HEK293 (cell line): ENCODE data around the gene C5AR2.

Experiments
- CTCF ChIA-PET: fragments of 350-600 bp; formaldehyde crosslinking; extraction: SDS; loops from one replicate; lab custom pipeline; 2021; ENCODE audit warnings: antibody characterized with exemption; lab: Yijun Ruan, JAX
- POLR2A ChIA-PET: fragments of 300-600 bp; formaldehyde crosslinking; extraction: SDS; loops from one replicate; lab custom pipeline; 2020; ENCODE audit warnings: antibody characterized with exemption, inconsistent platforms; lab: Yijun Ruan, JAX
- H3K27ac ChIP-seq: fragments of 200-500 bp; sonication (Bioruptor generic); 2 replicates; pipeline ENCODE4 v1.5.1; 2014; ENCODE audit warnings: low read depth, low read length, control low read depth, inconsistent platforms; ENCODE audit errors: extremely low read depth
- H3K36me3 ChIP-seq, 2 experiments: fragments of 200-500 bp in 1 of 2; sonication (Bioruptor generic) in 1 of 2; 1 replicate in 1 of 2; 2 replicates in 1 of 2; pipeline ENCODE4 v1.5.1; 2014 to 2017; ENCODE audit warnings: inconsistent platforms in 2 of 2, low read length in 2 of 2; ENCODE audit not compliant: control insufficient read depth in 2 of 2, insufficient read depth in 1 of 2
- H3K4me1 ChIP-seq: fragments of 200-500 bp; sonication (Bioruptor generic); 2 replicates; pipeline ENCODE4 v1.5.1; 2014; ENCODE audit warnings: mild to moderate bottlenecking, low read length, inconsistent platforms; ENCODE audit not compliant: control insufficient read depth, insufficient read depth
- H3K4me3 ChIP-seq: 2 replicates; pipeline ENCODE4 v1.5.1; 2011; ENCODE audit warnings: low read depth, mild to moderate bottlenecking, control low read depth, low read length, moderate library complexity
- H3K9me3 ChIP-seq: fragments of 200-500 bp; sonication (Bioruptor generic); 2 replicates; pipeline ENCODE4 v1.5.1; 2014; ENCODE audit warnings: low read depth, low read length, inconsistent platforms; ENCODE audit not compliant: control insufficient read depth, insufficient read depth
- KLF17 ChIP-seq: fragments of 450-650 bp; formaldehyde crosslinking; IDR thresholded peaks from 2 replicates; pipeline ENCODE4 v1.5.1; 2016; ENCODE audit warnings: missing biosample characterization, missing genetic modification characterization
- KLF9 ChIP-seq: fragments of 450-650 bp; formaldehyde crosslinking; IDR thresholded peaks from 2 replicates; pipeline ENCODE4 v1.5.1; 2016; ENCODE audit warnings: missing biosample characterization, missing genetic modification characterization, low read depth
- ZBTB48 ChIP-seq: fragments of 450-650 bp; formaldehyde crosslinking; IDR thresholded peaks from 2 replicates; pipeline ENCODE4 v1.5.1; 2016; ENCODE audit warnings: missing biosample characterization, missing genetic modification characterization
- ZNF121 ChIP-seq: fragments of 450-650 bp; formaldehyde crosslinking; IDR thresholded peaks from 2 replicates; pipeline ENCODE4 v1.5.1; 2016; ENCODE audit warnings: missing biosample characterization, missing genetic modification characterization
- ZNF16 ChIP-seq: fragments of 450-650 bp; formaldehyde crosslinking; IDR thresholded peaks from 2 replicates; pipeline ENCODE4 v1.5.1; 2016; ENCODE audit warnings: low read depth, missing biosample characterization, missing genetic modification characterization
- ZNF239 ChIP-seq: fragments of 450-650 bp; formaldehyde crosslinking; IDR thresholded peaks from 2 replicates; pipeline ENCODE4 v1.5.1; 2016; ENCODE audit warnings: missing biosample characterization, missing genetic modification characterization
- ZNF311 ChIP-seq: fragments of 450-650 bp; formaldehyde crosslinking; IDR thresholded peaks from 2 replicates; pipeline ENCODE4 v1.5.1; 2017; ENCODE audit warnings: missing biosample characterization, missing genetic modification characterization, borderline replicate concordance
- ZNF350 ChIP-seq: fragments of 450-650 bp; formaldehyde crosslinking; IDR thresholded peaks from 2 replicates; pipeline ENCODE4 v1.5.0; 2017; ENCODE audit warnings: missing biosample characterization, mild to moderate bottlenecking, missing genetic modification characterization
- ZNF391 ChIP-seq: fragments of 450-650 bp; formaldehyde crosslinking; IDR thresholded peaks from 2 replicates; pipeline ENCODE4 v1.5.1; 2016; ENCODE audit warnings: low read depth, missing biosample characterization, missing genetic modification characterization, borderline replicate concordance
- ZNF518A ChIP-seq: fragments of 450-650 bp; formaldehyde crosslinking; conservative IDR thresholded peaks from 2 replicates; pipeline ENCODE4 v1.5.1; 2016; ENCODE audit warnings: low read depth, missing biosample characterization, missing genetic modification characterization
- ZNF548 ChIP-seq: fragments of 450-650 bp; formaldehyde crosslinking; IDR thresholded peaks from 2 replicates; pipeline ENCODE4 v1.5.1; 2016; ENCODE audit warnings: missing biosample characterization, missing genetic modification characterization
- ZNF549 ChIP-seq: fragments of 450-650 bp; IDR thresholded peaks from 2 replicates; pipeline ENCODE4 v1.5.1; 2018; ENCODE audit warnings: missing biosample characterization, missing genetic modification characterization, mild to moderate bottlenecking, inconsistent platforms, moderate library complexity
- ZNF571 ChIP-seq: fragments of 450-650 bp; formaldehyde crosslinking; IDR thresholded peaks from 2 replicates; pipeline ENCODE4 v1.5.0; 2017; ENCODE audit warnings: missing biosample characterization, missing genetic modification characterization
- ZNF677 ChIP-seq: fragments of 450-650 bp; IDR thresholded peaks from 2 replicates; pipeline ENCODE4 v1.5.0; 2018; ENCODE audit warnings: missing biosample characterization, mild to moderate bottlenecking, missing genetic modification characterization, moderate library complexity
- ZNF701 ChIP-seq: fragments of 450-650 bp; formaldehyde crosslinking; IDR thresholded peaks from 2 replicates; pipeline ENCODE4 v1.5.1; 2016; ENCODE audit warnings: missing biosample characterization, missing genetic modification characterization
- ZNF76 ChIP-seq: fragments of 450-650 bp; formaldehyde crosslinking; IDR thresholded peaks from 2 replicates; pipeline ENCODE4; 2016; ENCODE audit warnings: low read depth, missing biosample characterization, missing genetic modification characterization, borderline replicate concordance
- ZSCAN16 ChIP-seq: fragments of 450-650 bp; formaldehyde crosslinking; IDR thresholded peaks from 2 replicates; pipeline ENCODE4 v1.5.1; 2016; ENCODE audit warnings: missing biosample characterization, missing genetic modification characterization

The C5AR2 gene

GRCh38 chr19:47357788-47358680 is 26.1 kb downstream of the C5AR2 start:
- Histone ChIP-seq H3K27ac (no peak overlapping the region), H3K36me3 (peaks cover 83 to 94% of the 10 kb centered on the region in 2 experiments), H3K9me3 (no peaks in the 10 kb centered on the region), H3K4me3 (no peak overlapping the region), H3K4me1 (no peaks in the 10 kb centered on the region)
- ChIA-PET POLR2A (interaction anchor here (0.6 kb wide), 1 partner anchor 101 kb away, joined by 5 read pairs; the partner anchor contains the start of gene CCDC9), CTCF (interaction anchor here (0.6 to 2.2 kb wide), 7 partner anchors 9 to 68 kb away, joined by 3 to 15 read pairs (median 4); partner anchors contain the start of gene DHX34)
- TF ChIP-seq ZNF121 (tag by site-specific recombination): 0 out of 2 replicates have a peak, but pooled peaks have one; percentile 20
- no peak for TF ChIP-seq ZNF518A (tag by site-specific recombination)

GRCh38 chr19:47358936-47359335 is 27.0 kb downstream of the C5AR2 start:
- no peak for TF ChIP-seq ZNF701 (tag by site-specific recombination)
- TF ChIP-seq ZNF16: no peak
- no peak for TF ChIP-seq ZNF677 (tag by site-specific recombination)
- no peak for TF ChIP-seq ZNF311 (tag by site-specific recombination)
- no peak for TF ChIP-seq ZSCAN16
- TF ChIP-seq KLF9 (tag by site-specific recombination): no peak
- no peak for TF ChIP-seq ZNF76 (tag by site-specific recombination)
- TF ChIP-seq ZNF239 (tag by site-specific recombination): no peak
- TF ChIP-seq ZNF549 (tag by site-specific recombination): no peak
- TF ChIP-seq ZNF571 (tag by site-specific recombination): no peak
- TF ChIP-seq ZNF350: no peak
- TF ChIP-seq ZNF548 (tag by site-specific recombination): no peak
- no peak for TF ChIP-seq KLF17 (tag by site-specific recombination)
- TF ChIP-seq ZNF391 (tag by site-specific recombination): no peak
- TF ChIP-seq ZBTB48 (tag by site-specific recombination): no peak
- Histone ChIP-seq H3K4me1 (no peaks in the 10 kb centered on the region), H3K36me3 (peaks cover 88 to 94% of the 10 kb centered on the region in 2 experiments), H3K4me3 (no peak overlapping the region), H3K27ac (no peak overlapping the region), H3K9me3 (no peaks in the 10 kb centered on the region)
- ChIA-PET POLR2A (no interaction called here), CTCF (interaction anchor here (0.6 to 2.2 kb wide), 6 partner anchors 10 to 1440 kb away, joined by 3 to 15 read pairs (median 3); partner anchors contain the start of gene DHX34)
